Measurements from ENCODE around the gene BBS9. TPM values are rescaled to one million over a fixed set of nuclear protein-coding genes. Genes with fewer than 3 reads are reported as not detected.

BBS9 gene
- total RNA-seq, 1 experiment from 2014 or later, result 26.4 TPM

DNA sequence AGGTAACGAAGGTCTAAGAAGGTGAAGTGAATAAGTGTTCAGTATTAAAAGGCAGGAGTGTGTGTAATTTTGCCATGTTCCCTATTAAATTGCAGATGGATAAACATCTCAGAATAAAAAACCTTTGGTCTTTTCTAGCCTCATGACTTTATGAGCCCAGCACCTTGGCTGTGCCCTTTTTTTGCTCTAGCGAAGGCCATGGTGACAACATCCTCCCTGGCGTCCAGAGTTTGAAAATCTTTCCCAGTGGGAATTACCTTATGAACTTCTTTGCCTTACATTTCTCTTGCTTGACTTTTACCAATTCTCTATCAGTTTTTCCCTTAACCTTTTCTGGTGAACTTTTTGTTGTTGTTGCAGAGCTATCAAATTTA, 407.7 kb downstream of the BBS9 start:
- Histone ChIP-seq H4K8ac (replicated peaks; ENCODE audit: insufficient read length, low read depth, low read length) (no peak overlapping the region), H3T11ph (ENCODE audit: low read length) (no peak overlapping the region), H2BK20ac (ENCODE audit: low read depth, low read length, poor library complexity, severe bottlenecking) (no peak overlapping the region), H3K23ac (ENCODE audit: insufficient read length, low read depth, low read length) (no peak overlapping the region), H3K14ac (ENCODE audit: insufficient read depth, low read length) (no peak overlapping the region), H3K27me3 (ENCODE audit: insufficient read depth, low read length) (no peaks in the 10 kb centered on the region), H3K23me2 (ENCODE audit: insufficient read length, low read depth, low read length, poor library complexity, severe bottlenecking) (no peaks in the 10 kb centered on the region), H4K20me1 (ENCODE audit: control insufficient read depth, insufficient read depth, insufficient read length) (no peaks in the 10 kb centered on the region), H3K79me1 (ENCODE audit: insufficient read depth, low read depth, low read length, poor library complexity, severe bottlenecking) (no peaks in the 10 kb centered on the region), H3K79me2 (ENCODE audit: insufficient read depth, low read length) (no peaks in the 10 kb centered on the region), H2AFZ (ENCODE audit: low read length) (no peak overlapping the region), H2BK5ac (ENCODE audit: insufficient read length, low read length) (no peak overlapping the region), H4K5ac (ENCODE audit: insufficient read length, low read depth, low read length) (no peak overlapping the region), H3K4ac (ENCODE audit: low read depth, low read length) (no peak overlapping the region), H3K9ac (ENCODE audit: extremely low read depth, insufficient read length, low read length) (no peak overlapping the region), H3K27ac (ENCODE audit: insufficient read length, low read depth, low read length) (no peak overlapping the region), H4K91ac (ENCODE audit: insufficient read length, low read depth, low read length) (no peak overlapping the region), H2BK120ac (ENCODE audit: low read depth, low read length, poor library complexity, severe bottlenecking) (no peak overlapping the region), H3K4me1 (ENCODE audit: insufficient read depth, low read length) (no peaks in the 10 kb centered on the region), H3K9me3 (ENCODE audit: control insufficient read depth, low read depth, low read length) (peaks cover 13% of the 10 kb centered on the region), H3K4me2 (ENCODE audit: insufficient read depth, insufficient read length, low read length) (no peak overlapping the region), H2AK5ac (ENCODE audit: insufficient read length, low read length) (no peak overlapping the region), H3K18ac (ENCODE audit: insufficient read length, low read depth, low read length) (no peak overlapping the region), H3K56ac (ENCODE audit: insufficient read length, low read depth, low read length) (no peak overlapping the region), H2BK12ac (ENCODE audit: insufficient read length, low read depth, low read length) (no peak overlapping the region), H2BK15ac (ENCODE audit: low read depth, low read length) (no peak overlapping the region)
- Mint-ChIP-seq H3K36me3 (ENCODE audit: insufficient read depth in 1 of 3, low read depth in 3 of 3) (peaks cover 5 to 28% (median 26%) of the 10 kb centered on the region in 3 experiments; a peak in 6 of 7 replicates), H3K9me3 (peaks cover 11 to 17% of the 10 kb centered on the region in 2 experiments; a peak in 4 of 5 replicates), H3K4me3 (no peak overlapping the region), H3K27me3 (ENCODE audit: low read depth) (no peaks in the 10 kb centered on the region), H3K4me1 (peaks cover 7 to 20% of the 10 kb centered on the region in 2 experiments), H3K27ac (no peak overlapping the region; a peak in 1 of 7 replicates)
- TF ChIP-seq, protein P1, sequence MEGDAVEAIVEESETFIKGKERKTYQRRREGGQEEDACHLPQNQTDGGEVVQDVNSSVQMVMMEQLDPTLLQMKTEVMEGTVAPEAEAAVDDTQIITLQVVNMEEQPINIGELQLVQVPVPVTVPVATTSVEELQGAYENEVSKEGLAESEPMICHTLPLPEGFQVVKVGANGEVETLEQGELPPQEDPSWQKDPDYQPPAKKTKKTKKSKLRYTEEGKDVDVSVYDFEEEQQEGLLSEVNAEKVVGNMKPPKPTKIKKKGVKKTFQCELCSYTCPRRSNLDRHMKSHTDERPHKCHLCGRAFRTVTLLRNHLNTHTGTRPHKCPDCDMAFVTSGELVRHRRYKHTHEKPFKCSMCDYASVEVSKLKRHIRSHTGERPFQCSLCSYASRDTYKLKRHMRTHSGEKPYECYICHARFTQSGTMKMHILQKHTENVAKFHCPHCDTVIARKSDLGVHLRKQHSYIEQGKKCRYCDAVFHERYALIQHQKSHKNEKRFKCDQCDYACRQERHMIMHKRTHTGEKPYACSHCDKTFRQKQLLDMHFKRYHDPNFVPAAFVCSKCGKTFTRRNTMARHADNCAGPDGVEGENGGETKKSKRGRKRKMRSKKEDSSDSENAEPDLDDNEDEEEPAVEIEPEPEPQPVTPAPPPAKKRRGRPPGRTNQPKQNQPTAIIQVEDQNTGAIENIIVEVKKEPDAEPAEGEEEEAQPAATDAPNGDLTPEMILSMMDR (conservative IDR thresholded peaks at IDR 0.05), result no peak
- DNase-seq, result no peak
- no CpG with 5 or more reads among the region's 3 CpGs for WGBS (ENCODE audit: extremely low coverage, insufficient read length, low lambda C conversion rate)
